Measurements from ENCODE around the gene ACTL10.
A peak's percentile ranks its signal among the peaks of the same experiment; 100 is the strongest.

GRCh38 chr20:33666293-33667244, at the start of gene ACTL10:
- TF ChIP-seq CTCF (IDR thresholded peaks at IDR 0.05) (peak in 8 of 12 donors; percentile 9 to 66 (median 32)), POLR2A (IDR thresholded peaks at IDR 0.05) (peak in 1 of 2 donors; percentile 97)
